Lower lobe of right lung (tissue), 2 donors: ENCODE measurements around the gene CACNA1C. TPM values are rescaled to one million over a fixed set of nuclear protein-coding genes. Genes with fewer than 3 reads are reported as not detected.

Experiments used
- ATAC-seq, 2 donors: fragments of 200-7000 bp; cut with Tn5 transposase; one replicate each; pipeline ENCODE4 v1.9.1; 2020 to 2022; ENCODE audit warnings: mild to moderate bottlenecking in 2 of 2, moderate library complexity in 2 of 2
- DNase-seq: peaks from one replicate; pipeline ENCODE4 v3.0.0-alpha.2; 2020
- H3K27ac ChIP-seq: fragments of 200-600 bp; one replicate; pipeline ENCODE4 v1.8.0; 2022
- H3K27me3 ChIP-seq: fragments of 200-600 bp; one replicate; pipeline ENCODE4 v1.8.0; 2022; ENCODE audit warnings: low read depth
- H3K36me3 ChIP-seq: fragments of 200-600 bp; one replicate; pipeline ENCODE4 v1.8.0; 2022; ENCODE audit warnings: mild to moderate bottlenecking
- H3K4me1 ChIP-seq: fragments of 200-600 bp; one replicate; pipeline ENCODE4 v1.8.0; 2022
- H3K4me3 ChIP-seq: fragments of 200-600 bp; one replicate; pipeline ENCODE4 v1.8.0; 2022; ENCODE audit warnings: mild to moderate bottlenecking
- H3K9me3 ChIP-seq: fragments of 200-600 bp; one replicate; pipeline ENCODE4 v1.8.0; 2022
- CTCF ChIP-seq: fragments of 200-600 bp; IDR thresholded peaks from one replicate; pipeline ENCODE4 v1.8.0; 2022; ENCODE audit warnings: antibody characterized with exemption, mild to moderate bottlenecking
- intact Hi-C: fragments of 100-400 bp; cut with DNase I; formaldehyde crosslinking; loops from one replicate; pipeline ENCODE4 v1.11.0; 2022
- total RNA-seq: library from RNA; stranded (reverse); fragmentation: NEBNext Ultra II Directional; extraction: Animal tissue kit (Norgen Biotek cat#: 25700); gene quantifications from one replicate; pipeline ENCODE4 v1.2.1, GENCODE V29; 2021
- donor health status: DM: no; HTN: yes; CAD: no; lungs with severe emphysema.

Gene CACNA1C
- total RNA-seq, 1 donor from 2014 or later: 8.4 TPM

- intact Hi-C loops: no loop called here
These were observed 581.0 kb downstream of the CACNA1C start for GRCh38 chr12:2633825-2634200.

GRCh38 chr12:2634471-2634870, 581.7 kb downstream of the CACNA1C start:
- no peak overlapping the region for H3K27ac ChIP-seq
- H3K4me1 ChIP-seq: no peaks in the 10 kb centered on the region
- ATAC-seq (no peak), DNase-seq (no peak)
- H3K4me3 ChIP-seq: no peak overlapping the region
- intact Hi-C loops: no loop called here
- H3K36me3 ChIP-seq: no peaks in the 10 kb centered on the region
- TF ChIP-seq CTCF: no peak
- H3K27me3 ChIP-seq: no peaks in the 10 kb centered on the region
- H3K9me3 ChIP-seq: no peaks in the 10 kb centered on the region

More at GRCh38 chr12:2633825-2634200, 581.0 kb downstream of the CACNA1C start:
- Histone ChIP-seq H3K9me3 (no peaks in the 10 kb centered on the region), H3K27me3 (no peaks in the 10 kb centered on the region), H3K36me3 (no peaks in the 10 kb centered on the region), H3K4me1 (no peaks in the 10 kb centered on the region), H3K27ac (no peak overlapping the region), H3K4me3 (no peak overlapping the region)
- DNase-seq: no peak
- no peak for ATAC-seq
- no peak for TF ChIP-seq CTCF

- H3K4me3 ChIP-seq: no peak overlapping the region
- H3K4me1 ChIP-seq: peaks cover 13% of the 10 kb centered on the region
- no peaks in the 10 kb centered on the region for H3K36me3 ChIP-seq
- intact Hi-C loops: no loop called here
- H3K27me3 ChIP-seq: no peaks in the 10 kb centered on the region
- ATAC-seq (no peak), DNase-seq (no peak)
- no peaks in the 10 kb centered on the region for H3K9me3 ChIP-seq
- TF ChIP-seq CTCF: no peak
- H3K27ac ChIP-seq: peak overlapping the region; percentile 43
These were observed 584.1 kb downstream of the CACNA1C start for GRCh38 chr12:2636741-2637340.

GRCh38 chr12:2637371-2637770, 584.6 kb downstream of the CACNA1C start:
- H3K27me3 ChIP-seq: no peaks in the 10 kb centered on the region
- H3K36me3 ChIP-seq: no peaks in the 10 kb centered on the region
- intact Hi-C loops: no loop called here
- H3K27ac ChIP-seq: peak overlapping the region; percentile 21
- ATAC-seq: no peak
- H3K4me3 ChIP-seq: no peak overlapping the region
- no peak for DNase-seq
- H3K4me1 ChIP-seq: peaks cover 13% of the 10 kb centered on the region
- no peak for TF ChIP-seq CTCF
- H3K9me3 ChIP-seq: no peaks in the 10 kb centered on the region

- H3K36me3 ChIP-seq: no peaks in the 10 kb centered on the region
- no peak overlapping the region for H3K4me3 ChIP-seq
- TF ChIP-seq CTCF: no peak
- no peak overlapping the region for H3K27ac ChIP-seq
- H3K27me3 ChIP-seq: no peaks in the 10 kb centered on the region
- no peaks in the 10 kb centered on the region for H3K9me3 ChIP-seq
- peaks cover 13% of the 10 kb centered on the region for H3K4me1 ChIP-seq
- DNase-seq: no peak
- intact Hi-C loops: no loop called here
- no peak for ATAC-seq
These were observed 585.7 kb downstream of the CACNA1C start for GRCh38 chr12:2638273-2639019.
